ENCODE results near the gene SGCD. TPM values are rescaled to one million over a fixed set of nuclear protein-coding genes. Genes with fewer than 3 reads are reported as not detected.

Gene SGCD
- total RNA-seq, 1 experiment from 2014 or later: not detected

DNA sequence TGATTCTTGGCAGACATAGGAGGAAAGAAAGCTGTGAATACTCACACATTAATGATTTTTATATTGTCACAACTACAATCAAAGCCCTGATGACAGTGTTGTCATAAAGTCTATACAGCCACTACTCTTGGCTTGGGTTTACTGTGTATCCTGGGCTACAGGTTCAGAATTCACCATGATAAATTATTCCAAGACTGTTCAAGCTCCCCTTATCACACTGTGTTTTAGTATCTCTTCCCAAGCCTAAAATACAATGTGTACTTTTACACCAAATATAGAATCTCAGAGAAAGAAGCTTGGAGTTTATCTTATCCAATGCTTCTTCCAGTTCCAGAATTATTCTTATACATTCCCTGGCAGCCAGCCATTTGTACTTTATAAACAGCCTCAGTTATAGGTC is 395.4 kb downstream of the SGCD start:
- no TSS peak for BruUV-seq (replicated peaks)
- intact Hi-C loops (cut with micrococcal nuclease; ENCODE audit: unreplicated experiment) (no loop called here), in situ Hi-C loops (cut with HindIII; ENCODE audit: low pct_unique_long_range_greater_than_20kb, low sequenced_read_pairs) (no loop called here)
- Histone ChIP-seq H3K4me3 (ENCODE audit: low read depth in 2 of 2, low read length in 2 of 2) (no peak overlapping the region), H3K27ac (ENCODE audit: low read length) (no peak overlapping the region), H3K9me3 (ENCODE audit: control insufficient read depth, insufficient read depth, low read depth, low read length) (no peaks in the 10 kb centered on the region), H3K36me3 (ENCODE audit: control insufficient read depth, insufficient read depth, low read length) (no peaks in the 10 kb centered on the region), H3K4me1 (ENCODE audit: control insufficient read depth, insufficient read depth, low read length) (no peaks in the 10 kb centered on the region), H3K27me3 (ENCODE audit: control insufficient read depth, insufficient read depth, low read length) (no peaks in the 10 kb centered on the region)
- TF ChIP-seq TCF7L2 (IDR thresholded peaks at IDR 0.05; ENCODE audit: low read depth, low read length) (no peak), SIN3A (IDR thresholded peaks at IDR 0.05; ENCODE audit: borderline replicate concordance, insufficient read depth, low read depth, low read length) (no peak), POLR2AphosphoS5 (IDR thresholded peaks at IDR 0.05; ENCODE audit: low read depth, low read length) (no peak)
- TF ChIP-seq, protein P1, sequence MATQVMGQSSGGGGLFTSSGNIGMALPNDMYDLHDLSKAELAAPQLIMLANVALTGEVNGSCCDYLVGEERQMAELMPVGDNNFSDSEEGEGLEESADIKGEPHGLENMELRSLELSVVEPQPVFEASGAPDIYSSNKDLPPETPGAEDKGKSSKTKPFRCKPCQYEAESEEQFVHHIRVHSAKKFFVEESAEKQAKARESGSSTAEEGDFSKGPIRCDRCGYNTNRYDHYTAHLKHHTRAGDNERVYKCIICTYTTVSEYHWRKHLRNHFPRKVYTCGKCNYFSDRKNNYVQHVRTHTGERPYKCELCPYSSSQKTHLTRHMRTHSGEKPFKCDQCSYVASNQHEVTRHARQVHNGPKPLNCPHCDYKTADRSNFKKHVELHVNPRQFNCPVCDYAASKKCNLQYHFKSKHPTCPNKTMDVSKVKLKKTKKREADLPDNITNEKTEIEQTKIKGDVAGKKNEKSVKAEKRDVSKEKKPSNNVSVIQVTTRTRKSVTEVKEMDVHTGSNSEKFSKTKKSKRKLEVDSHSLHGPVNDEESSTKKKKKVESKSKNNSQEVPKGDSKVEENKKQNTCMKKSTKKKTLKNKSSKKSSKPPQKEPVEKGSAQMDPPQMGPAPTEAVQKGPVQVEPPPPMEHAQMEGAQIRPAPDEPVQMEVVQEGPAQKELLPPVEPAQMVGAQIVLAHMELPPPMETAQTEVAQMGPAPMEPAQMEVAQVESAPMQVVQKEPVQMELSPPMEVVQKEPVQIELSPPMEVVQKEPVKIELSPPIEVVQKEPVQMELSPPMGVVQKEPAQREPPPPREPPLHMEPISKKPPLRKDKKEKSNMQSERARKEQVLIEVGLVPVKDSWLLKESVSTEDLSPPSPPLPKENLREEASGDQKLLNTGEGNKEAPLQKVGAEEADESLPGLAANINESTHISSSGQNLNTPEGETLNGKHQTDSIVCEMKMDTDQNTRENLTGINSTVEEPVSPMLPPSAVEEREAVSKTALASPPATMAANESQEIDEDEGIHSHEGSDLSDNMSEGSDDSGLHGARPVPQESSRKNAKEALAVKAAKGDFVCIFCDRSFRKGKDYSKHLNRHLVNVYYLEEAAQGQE (IDR thresholded peaks at IDR 0.05; ENCODE audit: insufficient read depth in 1 of 2, low read depth in 2 of 2, low read length in 1 of 2): no peak
- TF ChIP-seq, protein P2, sequence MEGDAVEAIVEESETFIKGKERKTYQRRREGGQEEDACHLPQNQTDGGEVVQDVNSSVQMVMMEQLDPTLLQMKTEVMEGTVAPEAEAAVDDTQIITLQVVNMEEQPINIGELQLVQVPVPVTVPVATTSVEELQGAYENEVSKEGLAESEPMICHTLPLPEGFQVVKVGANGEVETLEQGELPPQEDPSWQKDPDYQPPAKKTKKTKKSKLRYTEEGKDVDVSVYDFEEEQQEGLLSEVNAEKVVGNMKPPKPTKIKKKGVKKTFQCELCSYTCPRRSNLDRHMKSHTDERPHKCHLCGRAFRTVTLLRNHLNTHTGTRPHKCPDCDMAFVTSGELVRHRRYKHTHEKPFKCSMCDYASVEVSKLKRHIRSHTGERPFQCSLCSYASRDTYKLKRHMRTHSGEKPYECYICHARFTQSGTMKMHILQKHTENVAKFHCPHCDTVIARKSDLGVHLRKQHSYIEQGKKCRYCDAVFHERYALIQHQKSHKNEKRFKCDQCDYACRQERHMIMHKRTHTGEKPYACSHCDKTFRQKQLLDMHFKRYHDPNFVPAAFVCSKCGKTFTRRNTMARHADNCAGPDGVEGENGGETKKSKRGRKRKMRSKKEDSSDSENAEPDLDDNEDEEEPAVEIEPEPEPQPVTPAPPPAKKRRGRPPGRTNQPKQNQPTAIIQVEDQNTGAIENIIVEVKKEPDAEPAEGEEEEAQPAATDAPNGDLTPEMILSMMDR (IDR thresholded peaks at IDR 0.05): no peak
- ChIA-PET CTCF (no interaction called here), POLR2A (interaction anchor here (0.6 kb wide), 1 partner anchor 173 kb away, joined by 4 read pairs; no protein-coding TSS in a partner anchor)
- ATAC-seq (no peak), DNase-seq (ENCODE audit: low read depth, low spot score) (no peak)

DNA sequence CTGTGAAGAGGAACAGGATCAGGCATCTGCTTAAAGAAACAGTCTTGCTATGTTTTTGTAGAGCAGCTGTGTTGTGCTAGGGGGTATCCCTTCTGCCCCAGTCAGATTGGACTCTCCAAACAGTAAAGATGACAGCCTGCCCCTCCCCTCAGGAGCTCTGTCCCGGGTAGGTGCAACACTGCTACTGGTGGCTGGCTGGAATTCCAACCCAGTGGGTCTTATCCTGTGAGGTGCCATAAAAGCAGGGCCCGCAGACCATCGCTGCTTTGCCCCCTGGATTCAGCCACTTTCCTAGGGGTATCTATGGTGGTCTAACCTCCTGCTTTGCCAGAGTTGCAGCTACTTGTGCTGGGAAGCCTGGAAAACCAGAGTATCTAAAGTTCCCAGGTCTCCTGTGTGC is 408.5 kb downstream of the SGCD start:
- no peak for ATAC-seq
- TF ChIP-seq, protein P2 (IDR thresholded peaks at IDR 0.05): no peak
- no peak for TF ChIP-seq TCF7L2 (IDR thresholded peaks at IDR 0.05; ENCODE audit: low read depth, low read length)
- no peak for TF ChIP-seq POLR2AphosphoS5 (IDR thresholded peaks at IDR 0.05; ENCODE audit: low read depth, low read length)
- no peak for TF ChIP-seq SIN3A (IDR thresholded peaks at IDR 0.05; ENCODE audit: borderline replicate concordance, insufficient read depth, low read depth, low read length)
- TF ChIP-seq, protein P1 (IDR thresholded peaks at IDR 0.05; ENCODE audit: insufficient read depth in 1 of 2, low read depth in 2 of 2, low read length in 1 of 2): no peak
- Histone ChIP-seq H3K27me3 (ENCODE audit: control insufficient read depth, insufficient read depth, low read length) (no peaks in the 10 kb centered on the region), H3K4me1 (ENCODE audit: control insufficient read depth, insufficient read depth, low read length) (no peaks in the 10 kb centered on the region), H3K27ac (ENCODE audit: low read length) (no peak overlapping the region), H3K9me3 (ENCODE audit: control insufficient read depth, insufficient read depth, low read depth, low read length) (no peaks in the 10 kb centered on the region), H3K4me3 (ENCODE audit: low read depth in 2 of 2, low read length in 2 of 2) (no peak overlapping the region), H3K36me3 (ENCODE audit: control insufficient read depth, insufficient read depth, low read length) (no peaks in the 10 kb centered on the region)
- no peak for DNase-seq (ENCODE audit: low read depth, low spot score)
- CTCF ChIA-PET: no interaction called here
- intact Hi-C loops (cut with micrococcal nuclease; ENCODE audit: unreplicated experiment) (no loop called here), in situ Hi-C loops (cut with HindIII; ENCODE audit: low pct_unique_long_range_greater_than_20kb, low sequenced_read_pairs) (no loop called here)
- BruUV-seq (replicated peaks): no TSS peak
- POLR2A ChIA-PET: no interaction called here

All from Panc1 (cell line).